Activated B cell treated with CpG ODN at 0.5 μM for 24 hours (primary cell): Measurements from ENCODE around the gene IFNGR2. TPM values are rescaled to one million over a fixed set of nuclear protein-coding genes. Genes with fewer than 3 reads are reported as not detected.
A peak's percentile ranks its signal among the peaks of the same experiment; 100 is the strongest.

Experiments
- ATAC-seq: fragments of 200-7000 bp; cut with Tn5 transposase; one replicate; pipeline ENCODE4 v1.10.0; 2021; ENCODE audit warnings: low read depth, mild to moderate bottlenecking, moderate library complexity
- CTCF ChIA-PET: fragments of 350-600 bp; sonication (Branson Sonifier 250); formaldehyde crosslinking; loops from one replicate; lab custom pipeline; 2021; ENCODE audit warnings: antibody characterized with exemption; lab: Charles Lee
- POLR2A ChIA-PET: fragments of 350-600 bp; sonication (Branson Sonifier 250); formaldehyde crosslinking; loops from one replicate; lab custom pipeline; 2021; ENCODE audit warnings: antibody characterized with exemption; lab: Charles Lee
- DNase-seq: peaks from one replicate; pipeline ENCODE4 v3.0.0; 2022
- H3K27ac Mint-ChIP-seq: one replicate; pipeline ENCODE4 v1.8.0; 2020; ENCODE audit warnings: mixed read lengths
- H3K27me3 Mint-ChIP-seq: one replicate; pipeline ENCODE4 v1.8.0; 2021; ENCODE audit warnings: mixed read lengths
- H3K36me3 Mint-ChIP-seq: one replicate; pipeline ENCODE4 v1.8.0; 2021; ENCODE audit warnings: low read depth, mixed read lengths
- H3K4me1 Mint-ChIP-seq: one replicate; pipeline ENCODE4 v1.8.0; 2021; ENCODE audit warnings: mixed read lengths
- H3K4me3 Mint-ChIP-seq: one replicate; pipeline ENCODE4 v1.8.0; 2020; ENCODE audit warnings: mild to moderate bottlenecking, mixed read lengths
- H3K9me3 Mint-ChIP-seq: one replicate; pipeline ENCODE4 v1.8.0; 2020; ENCODE audit warnings: mixed read lengths
- intact Hi-C: fragments of 100-400 bp; cut with micrococcal nuclease; formaldehyde crosslinking; loops from one replicate; pipeline ENCODE4 v1.15.1; 2024
- total RNA-seq: library from RNA; stranded (reverse); gene quantifications from 2 replicates; pipeline ENCODE4 v1.2.3, GENCODE V29; 2022
- TF ChIP-seq, protein P1 (sequence below): fragments of 200-600 bp; IDR thresholded peaks from one replicate; pipeline ENCODE4 v1.8.0; 2022; ENCODE audit warnings: antibody characterized with exemption, mild to moderate bottlenecking

Gene IFNGR2
- total RNA-seq, 1 donor from 2014 or later: 71.1 TPM

DNA sequence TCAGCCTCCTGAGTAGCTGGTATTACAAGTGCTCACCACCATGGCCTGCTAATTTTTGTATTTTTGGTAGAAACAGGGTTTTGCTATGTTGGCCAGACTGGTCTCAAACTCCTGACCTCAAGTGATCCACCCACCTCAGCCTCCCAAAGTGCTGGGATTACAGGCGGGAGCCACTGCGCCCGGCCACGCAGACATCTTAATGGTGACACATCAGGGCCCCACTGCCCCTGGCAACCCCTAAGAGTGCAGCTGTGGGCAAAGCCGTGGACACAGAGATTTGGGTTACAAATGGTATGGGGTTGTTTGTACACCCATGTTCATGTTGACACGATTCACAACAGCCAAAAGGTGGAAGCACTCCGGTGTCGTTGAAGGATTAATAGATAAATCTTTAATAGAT is 29.8 kb downstream of the IFNGR2 start:
- POLR2A ChIA-PET: no interaction called here

DNA sequence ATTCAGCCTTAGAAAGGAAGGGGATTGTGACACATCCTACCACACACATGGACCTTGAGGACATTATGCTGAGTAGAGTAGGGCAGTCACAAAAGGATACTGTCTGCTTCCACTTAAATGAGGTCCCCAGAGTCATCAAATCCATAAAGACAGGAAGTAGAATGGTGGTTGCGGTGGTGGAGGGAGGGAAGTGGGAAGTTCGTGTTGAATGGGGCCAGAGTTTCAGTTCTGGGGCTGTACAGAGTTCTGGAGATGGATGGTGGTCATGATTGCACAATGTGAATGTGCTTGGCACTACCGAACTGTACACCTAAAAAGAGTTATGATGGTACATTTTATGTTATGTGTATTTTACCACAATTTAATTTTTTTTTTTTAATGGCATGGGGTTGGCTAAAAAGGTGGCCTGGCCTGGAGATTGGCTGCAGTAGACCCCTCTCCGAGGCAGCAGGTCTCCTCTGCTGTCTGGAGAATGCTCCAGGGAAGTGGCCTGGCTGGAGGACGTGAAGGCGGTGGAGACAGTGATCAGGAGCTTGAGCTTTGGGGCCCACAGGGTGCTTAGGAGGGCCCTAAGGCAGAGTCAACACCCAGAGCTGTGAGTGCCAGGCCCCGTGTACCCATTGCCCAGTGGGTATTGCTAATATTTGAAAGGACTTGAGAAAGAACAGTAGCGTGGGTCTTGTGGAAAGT is 30.4 kb downstream of the IFNGR2 start:
- ATAC-seq: no peak
- Mint-ChIP-seq H3K4me3 (no peak overlapping the region), H3K36me3 (peaks cover 79% of the 10 kb centered on the region), H3K4me1 (peaks cover 67% of the 10 kb centered on the region), H3K9me3 (no peaks in the 10 kb centered on the region), H3K27ac (peak overlapping the region; percentile 75), H3K27me3 (no peaks in the 10 kb centered on the region)
- intact Hi-C loops: loop anchor here (1.0 to 2.0 kb wide), 6 partner anchors 9 to 167 kb away; partner anchors contain the start of gene IL10RB
- POLR2A ChIA-PET: interaction anchor here (1.5 to 2.6 kb wide), 4 partner anchors 11 to 73 kb away, joined by 7 to 13 read pairs (median 9); no protein-coding TSS in a partner anchor
- TF ChIP-seq, protein P1, sequence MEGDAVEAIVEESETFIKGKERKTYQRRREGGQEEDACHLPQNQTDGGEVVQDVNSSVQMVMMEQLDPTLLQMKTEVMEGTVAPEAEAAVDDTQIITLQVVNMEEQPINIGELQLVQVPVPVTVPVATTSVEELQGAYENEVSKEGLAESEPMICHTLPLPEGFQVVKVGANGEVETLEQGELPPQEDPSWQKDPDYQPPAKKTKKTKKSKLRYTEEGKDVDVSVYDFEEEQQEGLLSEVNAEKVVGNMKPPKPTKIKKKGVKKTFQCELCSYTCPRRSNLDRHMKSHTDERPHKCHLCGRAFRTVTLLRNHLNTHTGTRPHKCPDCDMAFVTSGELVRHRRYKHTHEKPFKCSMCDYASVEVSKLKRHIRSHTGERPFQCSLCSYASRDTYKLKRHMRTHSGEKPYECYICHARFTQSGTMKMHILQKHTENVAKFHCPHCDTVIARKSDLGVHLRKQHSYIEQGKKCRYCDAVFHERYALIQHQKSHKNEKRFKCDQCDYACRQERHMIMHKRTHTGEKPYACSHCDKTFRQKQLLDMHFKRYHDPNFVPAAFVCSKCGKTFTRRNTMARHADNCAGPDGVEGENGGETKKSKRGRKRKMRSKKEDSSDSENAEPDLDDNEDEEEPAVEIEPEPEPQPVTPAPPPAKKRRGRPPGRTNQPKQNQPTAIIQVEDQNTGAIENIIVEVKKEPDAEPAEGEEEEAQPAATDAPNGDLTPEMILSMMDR: no peak
- no peak for DNase-seq
- CTCF ChIA-PET: interaction anchor here (2.3 to 3.8 kb wide), 2 partner anchors 12 to 72 kb away, joined by 24 to 26 read pairs; no protein-coding TSS in a partner anchor

More for the DNA sequence above, 29.8 kb downstream of the IFNGR2 start:
- Mint-ChIP-seq H3K4me1 (peaks cover 63% of the 10 kb centered on the region), H3K27me3 (no peaks in the 10 kb centered on the region), H3K9me3 (no peaks in the 10 kb centered on the region), H3K27ac (peak overlapping the region; percentile 75), H3K36me3 (peaks cover 77% of the 10 kb centered on the region), H3K4me3 (no peak overlapping the region)
- ATAC-seq (no peak), DNase-seq (no peak)
- TF ChIP-seq, protein P1: no peak
- intact Hi-C loops: no loop called here
- CTCF ChIA-PET: interaction anchor here (1.2 kb wide), 1 partner anchor 18 kb away, joined by 3 read pairs; no protein-coding TSS in a partner anchor

- DNase-seq (no peak), ATAC-seq (peak; percentile 90)
- Mint-ChIP-seq H3K4me1 (peaks cover 64% of the 10 kb centered on the region), H3K36me3 (peaks cover 73% of the 10 kb centered on the region), H3K27ac (peak overlapping the region; percentile 88), H3K27me3 (no peaks in the 10 kb centered on the region), H3K9me3 (no peaks in the 10 kb centered on the region), H3K4me3 (peak overlapping the region; percentile 55)
- ChIA-PET CTCF (interaction anchor here (0.8 to 3.8 kb wide), 9 partner anchors 10 to 235 kb away, joined by 3 to 26 read pairs (median 4); partner anchors contain the start of gene IFNAR1), POLR2A (interaction anchor here (0.6 to 2.6 kb wide), 14 partner anchors 10 to 542 kb away, joined by 3 to 15 read pairs (median 6); partner anchors contain the start of gene IFNAR1)
- TF ChIP-seq, protein P1: no peak
- intact Hi-C loops: loop anchor here (1.0 to 2.0 kb wide), 6 partner anchors 7 to 168 kb away; partner anchors contain the start of gene IL10RB
Observed at GRCh38 chr21:33434770-33435360, 31.7 kb downstream of the IFNGR2 start.

GRCh38 chr21:33437140-33437539 is 33.9 kb downstream of the IFNGR2 start:
- Mint-ChIP-seq H3K4me3 (no peak overlapping the region), H3K27ac (no peak overlapping the region), H3K9me3 (no peaks in the 10 kb centered on the region), H3K4me1 (peaks cover 80% of the 10 kb centered on the region), H3K36me3 (peaks cover 55% of the 10 kb centered on the region), H3K27me3 (no peaks in the 10 kb centered on the region)
- TF ChIP-seq, protein P1: no peak
- POLR2A ChIA-PET: interaction anchor here (0.6 kb wide), 2 partner anchors 32 to 57 kb away, joined by 3 to 4 read pairs; no protein-coding TSS in a partner anchor
- intact Hi-C loops: no loop called here
- CTCF ChIA-PET: interaction anchor here (3.8 to 10.3 kb wide), 2 partner anchors 8 to 77 kb away, joined by 24 to 149 read pairs; no protein-coding TSS in a partner anchor
- no peak for ATAC-seq
- no peak for DNase-seq
